Mesendoderm (in vitro differentiated cells): Measurements from ENCODE around the gene FKBP9.
"Not testable (repeated sequence)": the region's sequence is repeated elsewhere in the genome, so short reads cannot be mapped to it uniquely, and the experiment has no call there.

Experiments used
- DNase-seq: peaks from one replicate; pipeline ENCODE4 v3.0.0; 2013
- H2AK5ac ChIP-seq: 2 replicates; pipeline ENCODE4 v1.6.1; 2013; ENCODE audit warnings: low read length, inconsistent platforms
- H2BK120ac ChIP-seq: 2 replicates; pipeline ENCODE4 v1.6.1; 2013; ENCODE audit warnings: low read depth, mild to moderate bottlenecking, low read length, moderate library complexity, mixed read lengths
- H2BK15ac ChIP-seq: replicated peaks from 2 replicates; pipeline ENCODE4 v1.6.1; 2013; ENCODE audit warnings: low read depth, mild to moderate bottlenecking, moderate library complexity
- H2BK5ac ChIP-seq: 2 replicates; pipeline ENCODE4 v1.6.1; 2013; ENCODE audit warnings: low read length, inconsistent platforms
- H3K18ac ChIP-seq: 2 replicates; pipeline ENCODE4 v1.6.1; 2013; ENCODE audit warnings: mild to moderate bottlenecking, low read length, mixed read lengths
- H3K23ac ChIP-seq: one replicate; pipeline ENCODE4 v1.6.1; 2013; ENCODE audit warnings: low read length
- H3K27ac ChIP-seq: 2 replicates; pipeline ENCODE4 v1.5.1; 2013; ENCODE audit warnings: low read depth, mild to moderate bottlenecking, inconsistent platforms, low read length, moderate library complexity
- H3K27me3 ChIP-seq: 2 replicates; pipeline ENCODE4 v1.6.1; 2013; ENCODE audit warnings: low read length, control low read depth, mild to moderate bottlenecking, inconsistent platforms; ENCODE audit not compliant: insufficient read depth, poor library complexity
- H3K36me3 ChIP-seq: 2 replicates; pipeline ENCODE4 v1.6.1; 2013; ENCODE audit warnings: low read length, inconsistent platforms; ENCODE audit not compliant: control insufficient read depth, insufficient read depth
- H3K4ac ChIP-seq: one replicate; pipeline ENCODE4 v1.6.1; 2013; ENCODE audit warnings: low read depth, mild to moderate bottlenecking, low read length, moderate library complexity
- H3K4me1 ChIP-seq: 2 replicates; pipeline ENCODE4 v1.6.1; 2013; ENCODE audit warnings: low read depth, low read length, inconsistent platforms; ENCODE audit not compliant: control insufficient read depth
- H3K4me2 ChIP-seq: 2 replicates; pipeline ENCODE4 v1.6.1; 2013; ENCODE audit warnings: low read length
- H3K4me3 ChIP-seq: 2 replicates; pipeline ENCODE4 v1.5.1; 2013; ENCODE audit warnings: mild to moderate bottlenecking, low read length
- H3K56ac ChIP-seq: one replicate; pipeline ENCODE4 v1.6.1; 2013; ENCODE audit warnings: low read length
- H3K79me1 ChIP-seq: 2 replicates; pipeline ENCODE4 v1.6.1; 2013; ENCODE audit warnings: low read length, inconsistent platforms
- H3K79me2 ChIP-seq: 2 replicates; pipeline ENCODE4 v1.6.1; 2013; ENCODE audit warnings: mild to moderate bottlenecking, low read length; ENCODE audit not compliant: control insufficient read depth, insufficient read depth
- H3K9ac ChIP-seq: 2 replicates; pipeline ENCODE4 v1.6.1; 2013; ENCODE audit warnings: low read length, inconsistent platforms
- H4K5ac ChIP-seq: one replicate; pipeline ENCODE4 v1.6.1; 2013; ENCODE audit warnings: low read length
- H4K8ac ChIP-seq: one replicate; pipeline ENCODE4 v1.6.1; 2013; ENCODE audit warnings: low read depth, mild to moderate bottlenecking, control low read depth, low read length, moderate library complexity
- WGBS: extraction: QIAGEN DNeasy Blood & Tissue Kit; methylation state at CpG from one replicate; pipeline ENCODE4 v1.1.7; 2013; ENCODE audit warnings: low lambda C conversion rate, missing lambda C conversion rate; ENCODE audit not compliant: insufficient coverage; ENCODE audit errors: extremely low coverage; 5-methylcytosine and 5-hydroxymethylcytosine counted together

Gene FKBP9

GRCh38 chr7:32992750-32993149 lies 35.5 kb downstream of the FKBP9 start:
- peak; percentile 79 for DNase-seq
- H3K79me2 ChIP-seq, H3K4me1 ChIP-seq, H3K9ac ChIP-seq, H2BK5ac ChIP-seq, H4K5ac ChIP-seq, H3K27ac ChIP-seq, H2BK15ac ChIP-seq, H3K18ac ChIP-seq, H3K27me3 ChIP-seq, H3K36me3 ChIP-seq, H3K4ac ChIP-seq, H3K79me1 ChIP-seq, H3K23ac ChIP-seq, H4K8ac ChIP-seq, H2BK120ac ChIP-seq, H2AK5ac ChIP-seq, H3K4me2 ChIP-seq, H3K4me3 ChIP-seq, H3K56ac ChIP-seq: not testable (repeated sequence)
- no CpG with 5 or more reads among the region's 6 CpGs for WGBS

GRCh38 chr7:32997956-32998355 lies 40.7 kb downstream of the FKBP9 start:
- not testable (repeated sequence) for H2BK15ac ChIP-seq, H3K9ac ChIP-seq, H3K27me3 ChIP-seq, H3K27ac ChIP-seq, H3K36me3 ChIP-seq, H3K79me2 ChIP-seq, H3K4me1 ChIP-seq, H3K23ac ChIP-seq, H2BK5ac ChIP-seq, H2AK5ac ChIP-seq, H4K5ac ChIP-seq, H2BK120ac ChIP-seq, H3K4ac ChIP-seq, H3K56ac ChIP-seq, H3K79me1 ChIP-seq, H3K4me2 ChIP-seq, H4K8ac ChIP-seq, H3K4me3 ChIP-seq, H3K18ac ChIP-seq
- no CpG with 5 or more reads among the region's 4 CpGs for WGBS
- DNase-seq = peak; percentile 11

DNA sequence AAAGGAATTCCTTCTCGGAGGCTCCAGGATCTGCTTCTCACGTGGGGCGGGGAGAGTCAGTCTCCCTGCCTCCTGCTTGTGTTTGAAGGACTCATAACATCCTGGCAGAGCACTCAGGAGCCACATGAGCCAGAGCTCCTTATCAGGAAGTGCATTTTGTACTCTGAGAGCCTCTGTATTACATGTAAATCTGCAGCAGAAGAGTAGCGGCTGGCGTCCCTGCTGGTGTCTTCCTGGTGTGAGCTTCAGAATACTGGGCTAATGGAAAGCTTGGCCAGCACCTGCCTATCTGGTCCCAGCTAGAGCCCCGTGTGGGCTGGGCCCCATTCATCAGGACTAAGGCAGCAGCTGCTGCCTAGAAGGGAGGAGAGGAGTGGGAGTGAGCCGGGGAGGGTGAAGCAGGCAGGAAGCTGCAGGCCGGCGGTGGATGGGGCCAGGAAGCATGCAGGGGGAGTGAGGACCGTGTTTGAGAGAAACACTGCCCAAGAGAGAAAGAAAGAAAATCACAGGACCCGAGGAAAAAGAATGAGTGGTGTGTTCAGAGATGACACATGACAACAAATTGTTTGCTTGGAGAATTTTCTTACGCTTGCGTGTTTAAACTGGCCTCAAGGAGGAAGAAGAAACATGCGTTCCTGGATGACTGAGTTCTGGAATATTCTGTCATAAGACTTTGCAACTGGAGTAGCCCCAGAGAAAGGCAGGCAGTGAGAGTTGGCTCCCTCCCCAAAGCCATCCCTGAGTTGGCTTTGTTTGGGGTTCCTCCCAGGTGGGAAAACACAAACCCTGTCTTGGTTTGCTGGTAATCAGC lies 41.3 kb downstream of the FKBP9 start:
- not testable (repeated sequence) for H3K4me1 ChIP-seq, H2AK5ac ChIP-seq, H4K8ac ChIP-seq, H4K5ac ChIP-seq, H3K36me3 ChIP-seq, H2BK15ac ChIP-seq, H3K23ac ChIP-seq, H3K79me2 ChIP-seq, H3K9ac ChIP-seq, H3K79me1 ChIP-seq, H3K4me2 ChIP-seq, H2BK5ac ChIP-seq, H2BK120ac ChIP-seq, H3K27me3 ChIP-seq, H3K4me3 ChIP-seq, H3K4ac ChIP-seq
- DNase-seq = peak; percentile 81
- H3K27ac ChIP-seq = peak overlapping the region; percentile 77
- WGBS = no CpG with 5 or more reads among the region's 14 CpGs
- H3K18ac ChIP-seq = peak overlapping the region; percentile 40
- H3K56ac ChIP-seq = peak overlapping the region; percentile 70

DNA sequence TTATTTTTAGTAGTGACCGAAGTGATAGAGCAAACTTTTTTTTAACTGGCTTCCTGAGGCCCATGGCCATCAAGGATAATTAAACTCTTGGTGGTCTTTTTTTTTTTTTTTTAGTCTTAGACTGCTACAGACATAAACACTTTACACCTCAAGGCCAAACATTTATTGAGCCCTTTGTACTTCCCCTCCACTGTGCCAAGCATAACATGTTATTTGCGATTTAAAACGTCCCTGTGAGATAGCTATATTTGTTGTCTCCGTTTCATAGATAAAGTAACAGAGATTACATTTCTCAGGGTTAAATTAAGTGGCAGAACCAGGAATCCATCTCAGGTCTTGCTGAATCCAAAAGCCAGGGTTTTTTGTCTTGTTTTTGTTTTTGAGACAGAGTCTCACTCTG lies 42.1 kb downstream of the FKBP9 start:
- H2BK15ac ChIP-seq, H3K79me2 ChIP-seq, H3K4me1 ChIP-seq, H2AK5ac ChIP-seq, DNase-seq, H3K27ac ChIP-seq, H3K9ac ChIP-seq, H3K36me3 ChIP-seq, H4K8ac ChIP-seq, H3K23ac ChIP-seq, H3K4me3 ChIP-seq, H3K56ac ChIP-seq, H3K4ac ChIP-seq, H3K27me3 ChIP-seq, H4K5ac ChIP-seq, H3K4me2 ChIP-seq, H2BK5ac ChIP-seq, H3K79me1 ChIP-seq, H2BK120ac ChIP-seq, H3K18ac ChIP-seq: not testable (repeated sequence)
- WGBS = no CpG with 5 or more reads among the region's 4 CpGs

DNA sequence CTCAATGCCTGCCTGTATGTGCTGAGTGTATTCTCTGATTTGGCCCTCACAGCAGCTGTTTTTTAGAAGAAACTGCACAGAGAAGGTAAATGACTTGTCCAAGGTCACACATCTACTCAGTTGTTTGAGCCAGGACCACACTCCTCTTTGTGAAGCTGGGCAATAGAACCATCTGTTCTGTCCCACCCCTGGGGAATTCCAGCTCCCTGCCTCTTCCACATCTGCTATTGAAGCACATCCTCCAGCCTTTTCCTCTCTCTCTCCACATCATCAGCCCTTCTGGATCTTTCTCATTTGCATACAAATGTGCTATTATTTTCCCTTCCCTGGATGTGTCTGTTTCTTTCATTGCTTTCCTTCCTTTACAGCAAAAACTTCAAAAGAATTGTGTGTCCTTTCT lies 45.9 kb downstream of the FKBP9 start:
- H4K5ac ChIP-seq, H2BK15ac ChIP-seq, H3K79me1 ChIP-seq, H2BK120ac ChIP-seq, H3K27me3 ChIP-seq, H3K27ac ChIP-seq, H2BK5ac ChIP-seq, H4K8ac ChIP-seq, H3K4me2 ChIP-seq, H3K4ac ChIP-seq, H3K4me3 ChIP-seq, H3K56ac ChIP-seq, H3K79me2 ChIP-seq, H3K4me1 ChIP-seq, H3K18ac ChIP-seq, H3K23ac ChIP-seq, H3K9ac ChIP-seq, H2AK5ac ChIP-seq, DNase-seq, H3K36me3 ChIP-seq: not testable (repeated sequence)

DNA sequence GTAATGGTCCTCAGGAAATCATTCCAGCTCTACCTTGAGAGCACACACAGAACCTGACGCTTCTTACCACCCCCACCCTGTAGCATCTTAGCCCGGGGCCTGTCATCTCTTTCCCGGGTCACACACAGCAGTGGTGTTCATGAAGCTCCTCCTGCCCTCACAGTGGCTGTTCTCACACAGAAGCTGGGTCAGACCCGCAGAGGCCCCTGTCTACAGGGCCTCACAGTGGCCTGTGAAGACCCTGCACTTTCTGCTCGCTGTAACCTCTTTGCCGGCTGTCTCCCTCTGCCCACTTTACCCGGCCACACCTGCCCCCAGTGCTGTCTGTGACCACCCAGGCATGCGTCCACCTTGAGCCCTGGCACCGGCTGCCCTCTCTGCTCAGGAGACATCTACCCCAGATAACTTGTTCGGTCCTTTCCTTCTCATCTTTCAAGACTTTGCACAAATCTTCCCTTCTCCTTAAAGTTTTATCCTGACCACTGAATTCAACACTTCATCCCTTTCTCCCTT lies 46.9 kb downstream of the FKBP9 start:
- not testable (repeated sequence) for H3K23ac ChIP-seq, H3K79me2 ChIP-seq, H2BK5ac ChIP-seq, H3K36me3 ChIP-seq, H3K4ac ChIP-seq, H3K4me1 ChIP-seq, H3K18ac ChIP-seq, H3K4me3 ChIP-seq, H4K5ac ChIP-seq, H3K79me1 ChIP-seq, H2AK5ac ChIP-seq, H2BK15ac ChIP-seq, H3K4me2 ChIP-seq, H3K27me3 ChIP-seq, H3K27ac ChIP-seq, H2BK120ac ChIP-seq, H3K56ac ChIP-seq, H4K8ac ChIP-seq, H3K9ac ChIP-seq
- peak; percentile 6 for DNase-seq
- no CpG with 5 or more reads among the region's 10 CpGs for WGBS
